Stimulated activated CD8-positive, alpha-beta memory T cell treated with anti-CD3 and anti-CD28 coated beads, Interleukin-4, amount 100 ng/mL, for 48 hours (primary cell): Measurements from ENCODE around the gene KRTAP5-5.
"Not testable (repeated sequence)": the region's sequence is repeated elsewhere in the genome, so short reads cannot be mapped to it uniquely, and the experiment has no call there.

Experiments
- DNase-seq: peaks from one replicate; pipeline ENCODE4 v3.0.0-alpha.2; 2020

Gene KRTAP5-5, protein sequence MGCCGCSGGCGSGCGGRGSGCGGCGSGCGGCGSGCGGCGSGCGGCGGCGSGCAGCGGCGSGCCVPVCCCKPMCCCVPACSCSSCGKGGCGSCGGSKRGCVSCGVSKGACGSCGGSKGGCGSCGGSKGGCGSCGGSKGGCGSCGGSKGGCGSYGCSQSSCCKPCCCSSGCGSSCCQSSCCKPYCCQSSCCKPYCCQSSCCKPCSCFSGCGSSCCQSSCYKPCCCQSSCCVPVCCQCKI

GRCh38 chr11:1629326-1630185 lies at the start of gene KRTAP5-5:
TSS of gene KRTAP5-5 (plus strand) at chr11:1629775. CDS start at chr11:1629841, 66 bp downstream.
- DNase-seq = no peak

GRCh38 chr11:1581976-1582375 lies 47.6 kb upstream of the KRTAP5-5 start:
- DNase-seq = no peak

DNA sequence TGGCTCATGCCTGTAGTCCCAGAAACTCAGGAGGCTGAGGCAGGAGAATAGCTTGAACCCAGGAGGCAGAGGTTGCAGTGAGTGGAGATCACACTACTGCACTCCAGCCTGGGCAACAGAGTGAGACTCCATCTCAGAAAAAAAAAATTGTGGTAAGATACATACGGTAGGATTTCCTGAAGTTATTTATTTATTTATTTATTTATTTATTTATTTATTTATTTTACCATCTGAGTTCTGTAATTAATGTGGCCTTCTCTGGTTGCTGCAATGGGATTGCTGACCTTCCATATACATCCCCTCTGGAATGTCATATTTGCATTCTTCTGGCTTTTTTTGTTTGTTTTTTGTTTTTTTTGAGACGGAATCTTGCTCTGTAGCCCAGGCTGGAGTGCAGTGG lies 46.7 kb upstream of the KRTAP5-5 start:
- not testable (repeated sequence) for DNase-seq

DNA sequence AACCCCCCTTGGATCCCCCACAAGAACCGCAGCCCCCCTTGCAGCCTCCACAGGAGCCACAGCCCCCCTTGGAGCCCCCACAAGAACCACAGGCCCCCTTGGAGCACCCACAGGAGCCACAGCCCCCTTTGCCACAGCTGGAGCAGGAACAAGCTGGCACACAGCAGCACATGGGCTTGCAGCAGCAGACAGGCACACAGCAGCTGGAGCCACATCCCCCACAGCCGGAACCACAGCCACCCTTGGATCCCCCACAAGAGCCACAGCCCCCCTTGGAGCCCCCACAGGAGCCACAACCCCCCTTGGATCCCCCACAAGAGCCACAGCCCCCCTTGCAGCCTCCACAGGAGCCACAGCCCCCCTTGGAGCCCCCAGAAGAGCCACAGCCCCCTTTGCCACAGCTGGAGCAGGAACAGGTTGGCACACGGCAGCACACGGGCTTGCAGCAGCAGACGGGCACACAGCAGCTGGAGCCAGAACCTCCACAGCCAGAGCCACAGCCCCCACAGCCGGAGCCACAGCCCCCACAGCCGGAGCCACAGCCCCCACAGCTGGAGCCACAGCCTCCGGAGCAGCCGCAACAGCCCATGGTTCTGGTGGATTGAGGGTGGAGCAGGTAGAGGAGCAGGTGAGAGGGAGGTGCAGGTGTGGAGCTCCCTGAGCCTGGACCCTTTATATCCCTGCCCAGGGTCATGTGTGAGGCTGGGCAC lies 44.8 kb upstream of the KRTAP5-5 start, which contains the start of gene KRTAP5-1:
Gene KRTAP5-1, minus strand, starts transcription at position 623 of the 710 bp plus-strand sequence. Its CDS starts 34 bp downstream, at position 589.
- DNase-seq = not testable (repeated sequence)

GRCh38 chr11:1586699-1587098 lies 42.9 kb upstream of the KRTAP5-5 start:
- DNase-seq = no peak

GRCh38 chr11:1589191-1589963 lies 40.2 kb upstream of the KRTAP5-5 start:
- DNase-seq = not testable (repeated sequence)

- DNase-seq = no peak
Observed at GRCh38 chr11:1589996-1590395, 39.6 kb upstream of the KRTAP5-5 start.

DNA sequence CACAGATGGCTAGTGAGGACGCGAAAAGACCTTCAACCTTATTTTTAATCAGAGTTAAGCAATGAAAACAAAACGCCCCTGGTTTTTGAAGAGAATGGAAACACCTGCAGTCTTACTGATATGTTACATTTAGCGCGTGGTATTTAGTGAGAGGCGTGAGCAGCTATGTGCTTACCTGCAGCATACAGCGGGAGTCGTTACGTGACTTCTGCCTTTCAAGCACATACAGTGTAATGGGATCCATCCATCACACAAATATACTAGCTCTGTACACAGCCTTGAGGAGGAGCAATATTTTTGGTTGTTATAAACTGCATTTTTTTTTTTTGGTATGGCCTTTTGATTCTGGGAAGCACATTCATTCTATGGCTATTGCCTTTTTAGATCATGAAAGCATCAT lies 36.9 kb upstream of the KRTAP5-5 start:
- DNase-seq = no peak

DNA sequence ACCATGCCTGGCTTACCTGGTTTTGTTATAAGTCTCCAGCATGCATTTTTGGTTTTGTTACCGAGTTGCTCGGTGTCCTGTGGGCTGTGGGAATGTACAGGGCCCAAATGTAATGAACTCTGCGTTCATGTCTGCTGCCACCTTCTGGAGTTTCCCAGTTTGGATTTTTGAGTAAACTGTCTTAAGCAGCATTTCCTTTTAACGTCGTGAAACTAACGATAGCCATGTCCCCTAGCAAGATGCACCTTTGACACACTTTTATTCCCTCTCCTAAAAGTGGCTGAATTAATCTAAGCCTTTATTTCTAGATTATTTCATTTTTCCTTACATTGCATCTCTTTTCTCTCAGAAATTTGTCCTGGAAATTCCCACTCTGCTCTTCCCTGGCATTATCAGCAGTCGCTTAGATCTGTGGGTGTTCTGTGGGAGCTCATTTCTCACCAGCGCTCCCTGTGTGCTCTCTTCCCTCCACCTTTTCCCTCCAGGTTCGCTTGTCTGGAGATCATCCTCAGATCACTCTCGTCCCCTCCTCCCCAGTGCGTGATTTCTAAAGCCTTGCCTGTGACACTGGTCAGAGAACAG lies 33.5 kb upstream of the KRTAP5-5 start:
- DNase-seq = not testable (repeated sequence)

DNA sequence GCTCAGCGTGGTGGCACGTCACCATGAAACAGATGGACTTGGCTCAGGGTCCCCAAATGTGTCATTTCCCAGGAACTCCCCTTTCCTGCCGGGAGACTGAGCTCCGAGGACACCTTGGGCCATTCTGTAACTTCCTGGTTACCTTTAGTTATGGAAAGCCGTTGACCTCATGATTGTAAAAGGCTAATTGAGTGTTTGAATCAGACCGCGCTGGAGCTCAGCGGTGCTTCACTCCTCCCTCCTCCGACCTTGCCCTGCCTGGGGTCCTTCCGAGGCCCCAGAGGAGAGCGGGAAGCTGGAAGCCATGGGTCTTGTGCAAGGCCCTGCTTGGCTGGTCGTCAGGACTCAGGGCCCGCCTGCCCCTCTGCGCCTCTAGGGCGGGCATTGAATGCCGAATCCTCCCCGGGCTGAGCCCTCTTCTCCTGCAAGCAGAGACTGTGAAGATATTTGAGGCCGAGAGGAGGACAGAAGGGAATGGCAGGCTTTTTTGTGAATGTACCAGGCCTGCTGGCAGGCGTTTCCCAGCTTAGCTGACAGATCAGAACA lies 32.9 kb upstream of the KRTAP5-5 start:
- not testable (repeated sequence) for DNase-seq

GRCh38 chr11:1597331-1597993 lies 32.1 kb upstream of the KRTAP5-5 start:
- no peak for DNase-seq

- no peak for DNase-seq
Observed at GRCh38 chr11:1597994-1598380, 31.6 kb upstream of the KRTAP5-5 start, which contains the start of gene KRTAP5-2. TSS of gene KRTAP5-2 (minus strand) at chr11:1598294. CDS start at chr11:1598250, 44 bp downstream.

DNA sequence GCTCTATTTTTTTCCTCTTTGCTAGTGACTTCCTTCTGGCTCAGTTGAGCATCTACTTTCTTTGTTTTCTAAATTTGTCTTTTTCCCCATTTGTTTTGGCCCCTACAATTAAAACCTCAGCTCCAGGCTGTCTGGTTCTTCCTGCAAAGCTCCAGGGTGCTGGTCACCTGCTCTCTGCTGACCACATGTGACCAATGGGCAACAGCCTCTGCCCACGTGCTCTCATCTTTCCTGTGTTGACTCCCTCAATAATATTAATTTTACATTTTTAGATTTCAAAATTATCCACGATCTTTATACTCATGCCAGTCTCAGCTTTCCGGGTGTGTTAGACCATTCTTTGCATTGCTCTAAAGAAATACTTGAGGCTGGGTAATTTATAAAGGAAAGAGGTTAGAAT lies 31.2 kb upstream of the KRTAP5-5 start:
- DNase-seq = not testable (repeated sequence)

GRCh38 chr11:1598816-1599215 lies 30.8 kb upstream of the KRTAP5-5 start:
- DNase-seq = no peak

GRCh38 chr11:1600626-1601025 lies 28.9 kb upstream of the KRTAP5-5 start:
- DNase-seq = no peak

DNA sequence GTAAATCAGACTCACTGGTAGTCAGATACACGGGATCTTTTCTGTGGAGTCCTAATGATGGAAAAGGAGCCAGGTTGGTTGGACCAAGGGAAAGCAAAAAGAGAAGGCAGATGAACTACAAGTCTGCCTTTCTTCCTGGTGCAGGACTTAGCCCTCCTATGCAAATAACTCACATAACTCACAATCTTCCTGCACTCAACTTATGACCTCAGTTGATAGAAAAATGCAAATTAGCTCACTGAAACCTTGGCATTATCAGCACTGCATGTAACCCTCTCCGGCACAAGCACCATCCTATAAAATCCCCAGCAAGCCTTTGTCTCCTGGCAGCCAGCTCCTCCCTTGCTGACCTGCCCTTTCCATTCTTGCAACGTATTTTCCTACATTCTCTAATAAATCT lies 27.9 kb upstream of the KRTAP5-5 start:
- DNase-seq = not testable (repeated sequence)

- DNase-seq = no peak
Observed at GRCh38 chr11:1603629-1604028, 25.9 kb upstream of the KRTAP5-5 start.

DNA sequence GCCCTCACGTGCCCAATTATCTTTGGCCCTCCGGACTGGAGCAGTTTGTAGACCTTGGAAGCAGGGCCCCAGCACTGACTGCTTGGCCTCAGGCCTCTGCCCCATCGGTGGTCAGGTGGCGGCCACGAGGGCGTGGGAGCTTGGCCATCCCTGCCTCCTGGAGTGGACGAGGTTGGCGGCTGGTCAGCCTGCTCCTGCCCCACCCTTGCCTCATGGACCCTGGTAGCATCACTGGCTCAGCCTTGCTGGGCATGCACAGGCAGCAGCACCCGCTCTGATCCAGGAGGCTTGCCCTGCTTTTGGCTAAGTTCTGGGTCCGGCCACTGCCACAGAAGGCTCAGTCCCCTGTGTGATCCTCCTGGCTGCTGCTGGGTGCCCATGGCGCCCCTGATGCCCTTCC lies 25.4 kb upstream of the KRTAP5-5 start:
- no peak for DNase-seq

- DNase-seq = no peak
Observed at GRCh38 chr11:1604711-1605110, 24.9 kb upstream of the KRTAP5-5 start.

- DNase-seq = not testable (repeated sequence)
Observed at GRCh38 chr11:1605923-1606322, 23.7 kb upstream of the KRTAP5-5 start.
